Keratinocyte (primary cell): ENCODE measurements around the gene SYT6. TPM values are rescaled to one million over a fixed set of nuclear protein-coding genes. Genes with fewer than 3 reads are reported as not detected.

Experiments
- DNase-seq: peaks from one replicate; pipeline ENCODE4 v3.0.0-alpha.2; 2011; ENCODE audit warnings: low read depth, missing footprints, low spot score
- FAIRE-seq: peaks from 2 replicates; lab custom pipeline; 2011; peaks lifted over from hg19 to GRCh38; lab: Jason Lieb, UNC
- H2AFZ ChIP-seq: 2 replicates; pipeline ENCODE4 v1.6.0; 2012; ENCODE audit warnings: low read length, control low read depth, inconsistent platforms; ENCODE audit not compliant: control insufficient read depth
- H3K27ac ChIP-seq: 2 replicates; pipeline ENCODE4 v1.5.1; 2011; ENCODE audit warnings: low read length; ENCODE audit not compliant: control insufficient read depth, insufficient read depth
- H3K27me3 ChIP-seq: 3 replicates; pipeline ENCODE4 v1.6.0; 2011; ENCODE audit warnings: low read length; ENCODE audit not compliant: control insufficient read depth, insufficient read depth; ENCODE audit errors: extremely low read depth
- H3K36me3 ChIP-seq, 2 experiments: 2 replicates in 1 of 2; 3 replicates in 1 of 2; pipeline ENCODE4 v1.5.1; 2011; ENCODE audit warnings: low read length in 2 of 2, mild to moderate bottlenecking in 1 of 2; ENCODE audit not compliant: control insufficient read depth in 2 of 2, insufficient read depth in 2 of 2; ENCODE audit errors: extremely low read depth in 1 of 2
- H3K4me1 ChIP-seq: 3 replicates; pipeline ENCODE4 v1.5.1; 2011; ENCODE audit warnings: low read length; ENCODE audit not compliant: control insufficient read depth, insufficient read depth; ENCODE audit errors: extremely low read depth
- H3K4me2 ChIP-seq: 3 replicates; pipeline ENCODE4 v1.6.0; 2011; ENCODE audit warnings: low read depth, low read length; ENCODE audit not compliant: control insufficient read depth, insufficient read depth; ENCODE audit errors: extremely low read depth
- H3K4me3 ChIP-seq, 3 experiments: fragments of 200-600 bp in 1 of 3; sonication (generic) in 1 of 3; 2 replicates in 2 of 3; 3 replicates in 1 of 3; pipeline ENCODE4 v1.5.1; 2011 to 2016; ENCODE audit warnings: low read length in 3 of 3, mild to moderate bottlenecking in 3 of 3, control low read depth in 2 of 3, inconsistent platforms in 1 of 3, low read depth in 1 of 3, mixed read lengths in 1 of 3, mixed run types in 1 of 3, moderate library complexity in 1 of 3; ENCODE audit not compliant: control insufficient read depth in 2 of 3, insufficient read depth in 2 of 3; ENCODE audit errors: extremely low read depth in 1 of 3
- H3K79me2 ChIP-seq: 2 replicates; pipeline ENCODE4 v1.6.0; 2012; ENCODE audit warnings: low read length; ENCODE audit not compliant: control insufficient read depth, insufficient read depth
- H3K9ac ChIP-seq: 3 replicates; pipeline ENCODE4 v1.6.0; 2011; ENCODE audit warnings: low read length; ENCODE audit not compliant: control insufficient read depth, insufficient read depth; ENCODE audit errors: extremely low read depth
- H3K9me1 ChIP-seq: 3 replicates; pipeline ENCODE4 v1.6.0; 2011; ENCODE audit warnings: low read length; ENCODE audit not compliant: control insufficient read depth, insufficient read depth; ENCODE audit errors: extremely low read depth
- H3K9me3 ChIP-seq: 2 replicates; pipeline ENCODE4 v1.5.1; 2012; ENCODE audit warnings: low read depth, low read length; ENCODE audit not compliant: control insufficient read depth
- H4K20me1 ChIP-seq: 3 replicates; pipeline ENCODE4 v1.6.0; 2011; ENCODE audit warnings: low read length; ENCODE audit not compliant: control insufficient read depth, insufficient read depth; ENCODE audit errors: extremely low read depth
- CTCF ChIP-seq, 3 experiments: IDR thresholded peaks in 1 of 3; conservative IDR thresholded peaks in 1 of 3; optimal IDR thresholded peaks in 1 of 3; 2 replicates in 2 of 3; 3 replicates in 1 of 3; pipeline versions ENCODE3 to v1.5.1; 2011; ENCODE audit warnings: low read length in 3 of 3, mild to moderate bottlenecking in 3 of 3, moderate library complexity in 2 of 3, control low read depth in 1 of 3, inconsistent platforms in 1 of 3; ENCODE audit not compliant: insufficient read depth in 2 of 3; ENCODE audit errors: extremely low read depth in 1 of 3
- EZH2 ChIP-seq: IDR thresholded peaks from one replicate; pipeline ENCODE4 v1.6.1; 2012; ENCODE audit warnings: inconsistent platforms, mild to moderate bottlenecking, low read length, moderate library complexity
- dilution Hi-C: fragments of 300-500 bp; cut with MboI; formaldehyde crosslinking; loops from one replicate; pipeline ENCODE4 v1.7.0; 2020; ENCODE audit warnings: low sequenced_read_pairs; ENCODE audit not compliant: extremely low pct_ligation_motif_present
- polyA plus RNA-seq, 5 experiments: library from polyadenylated mRNA; depleted of rRNA in 3 of 5; stranded (reverse) in 3 of 5; stranded (forward) in 1 of 5; unstranded in 1 of 5; fragments of >200 nt; gene quantifications; 1 replicate in 1 of 5; 2 replicates in 3 of 5; 3 replicates in 1 of 5; pipeline versions ENCODE4 v1.2.1 to v1.2.3, GENCODE V29; 2011 to 2012; ENCODE audit warnings: missing spikeins in 2 of 5, low read depth in 1 of 5, low replicate concordance in 1 of 5

The SYT6 gene
- polyA plus RNA-seq, 1 donor (not counting 4 experiments of a cell fraction or from before 2014, with no cell fraction given) = not detected

GRCh38 chr1:114102136-114102535 is 51.5 kb downstream of the SYT6 start:
- H3K27me3 ChIP-seq = peaks cover 3% of the 10 kb centered on the region
- dilution Hi-C loops = no loop called here

GRCh38 chr1:114100148-114100547 is 53.5 kb downstream of the SYT6 start:
- no peaks in the 10 kb centered on the region for H3K9me1 ChIP-seq
- no peaks in the 10 kb centered on the region for H3K36me3 ChIP-seq
- no peak overlapping the region for H3K9ac ChIP-seq
- dilution Hi-C loops = no loop called here
- DNase-seq (no peak), FAIRE-seq (no peak)
- H3K4me3 ChIP-seq = no peak overlapping the region
- no peak overlapping the region for H3K4me2 ChIP-seq
- H3K79me2 ChIP-seq = no peaks in the 10 kb centered on the region
- H3K27me3 ChIP-seq = peaks cover 3% of the 10 kb centered on the region
- no peaks in the 10 kb centered on the region for H3K4me1 ChIP-seq
- no peak overlapping the region for H2AFZ ChIP-seq
- H4K20me1 ChIP-seq = no peaks in the 10 kb centered on the region
- H3K27ac ChIP-seq = no peak overlapping the region
- TF ChIP-seq EZH2 = no peak
- TF ChIP-seq CTCF (optimal IDR thresholded peaks at IDR 0.05 in 1 of 3, IDR thresholded peaks at IDR 0.05 in 1 of 3, conservative IDR thresholded peaks at IDR 0.05 in 1 of 3; ENCODE audit: extremely low read depth in 1 of 3, insufficient read depth in 2 of 3, low read length in 3 of 3) = no peak
- no peaks in the 10 kb centered on the region for H3K9me3 ChIP-seq

More at GRCh38 chr1:114102136-114102535, 51.5 kb downstream of the SYT6 start:
- no peak overlapping the region for H3K4me3 ChIP-seq
- H3K9ac ChIP-seq = no peak overlapping the region
- H3K4me2 ChIP-seq = no peak overlapping the region
- H3K9me3 ChIP-seq = no peaks in the 10 kb centered on the region
- H3K27ac ChIP-seq = no peak overlapping the region
- DNase-seq = no peak
- TF ChIP-seq EZH2 (no peak), CTCF (optimal IDR thresholded peaks at IDR 0.05 in 1 of 3, IDR thresholded peaks at IDR 0.05 in 1 of 3, conservative IDR thresholded peaks at IDR 0.05 in 1 of 3; ENCODE audit: extremely low read depth in 1 of 3, insufficient read depth in 2 of 3, low read length in 3 of 3) (no peak)
- no peaks in the 10 kb centered on the region for H3K36me3 ChIP-seq
- H3K4me1 ChIP-seq = no peaks in the 10 kb centered on the region
- H3K9me1 ChIP-seq = no peaks in the 10 kb centered on the region
- no peaks in the 10 kb centered on the region for H3K79me2 ChIP-seq
- H4K20me1 ChIP-seq = no peaks in the 10 kb centered on the region
- H2AFZ ChIP-seq = no peak overlapping the region
- no peak for FAIRE-seq
